GM12873 (cell line): ENCODE measurements around the gene RIPOR3.

ENCODE experiments used
- CTCF ChIP-seq: IDR thresholded peaks from 2 replicates; pipeline ENCODE4 v1.5.1; 2012; ENCODE audit warnings: low read depth, mild to moderate bottlenecking, moderate library complexity, low read length, control low read depth; ENCODE audit not compliant: insufficient read depth; ENCODE audit errors: missing control alignments

RIPOR3 gene

GRCh38 chr20:50617022-50617421 lies 74.3 kb downstream of the RIPOR3 start:
- TF ChIP-seq CTCF, result no peak

DNA sequence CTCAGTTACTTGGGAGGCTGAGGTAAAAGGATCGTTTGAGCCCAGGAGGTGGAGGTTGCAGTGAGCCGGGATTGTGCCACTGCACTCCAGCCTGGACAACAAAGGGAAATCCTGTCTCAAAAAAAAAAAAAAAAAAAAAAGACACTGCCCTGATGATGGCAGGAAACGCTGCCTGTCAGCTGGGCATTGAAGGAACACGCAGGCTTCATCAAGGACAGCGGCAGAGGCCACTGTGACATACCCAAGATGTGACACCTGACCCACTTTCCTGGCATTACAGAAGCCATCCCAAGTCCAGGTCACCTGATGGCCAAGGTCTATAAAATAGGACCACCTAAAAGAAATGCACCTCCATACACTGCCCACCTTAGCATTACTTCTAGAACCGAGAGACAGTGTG lies 75.9 kb downstream of the RIPOR3 start:
- TF ChIP-seq CTCF, result no peak

- TF ChIP-seq CTCF, result no peak
Measured at GRCh38 chr20:50613438-50614169, 77.7 kb downstream of the RIPOR3 start.

DNA sequence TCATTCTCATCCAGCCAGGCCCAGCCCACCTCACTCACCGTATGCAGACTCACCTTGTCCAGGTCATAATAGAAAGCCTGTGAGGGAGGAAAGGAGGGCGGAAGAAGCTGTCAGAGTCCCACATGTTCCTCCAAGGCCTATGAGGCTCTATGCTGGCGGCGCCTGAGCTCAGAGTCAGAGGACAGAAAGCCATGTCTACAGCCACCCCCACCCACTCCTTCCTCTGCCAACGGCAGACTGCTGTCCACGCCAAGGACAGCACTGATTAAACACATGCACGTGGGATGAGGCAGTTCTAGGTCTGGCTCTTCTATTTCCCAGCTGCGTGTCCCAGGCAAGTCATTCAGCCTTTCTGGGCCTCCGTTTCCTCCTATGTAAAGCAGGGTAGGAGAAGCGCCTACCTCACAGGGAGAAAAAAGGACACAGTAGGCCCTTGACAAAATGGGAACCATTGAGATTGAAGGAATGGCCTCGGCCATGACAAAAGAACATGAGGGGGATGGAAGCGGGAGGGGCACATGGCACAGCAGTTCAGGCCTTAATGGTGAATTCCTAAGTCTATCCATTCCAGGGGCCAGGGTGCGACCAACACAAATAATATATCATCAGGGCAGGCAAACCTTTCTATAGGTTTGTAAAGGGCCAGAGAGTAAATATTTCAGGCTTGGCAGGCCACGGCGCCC lies 80.1 kb downstream of the RIPOR3 start:
- no peak for TF ChIP-seq CTCF

DNA sequence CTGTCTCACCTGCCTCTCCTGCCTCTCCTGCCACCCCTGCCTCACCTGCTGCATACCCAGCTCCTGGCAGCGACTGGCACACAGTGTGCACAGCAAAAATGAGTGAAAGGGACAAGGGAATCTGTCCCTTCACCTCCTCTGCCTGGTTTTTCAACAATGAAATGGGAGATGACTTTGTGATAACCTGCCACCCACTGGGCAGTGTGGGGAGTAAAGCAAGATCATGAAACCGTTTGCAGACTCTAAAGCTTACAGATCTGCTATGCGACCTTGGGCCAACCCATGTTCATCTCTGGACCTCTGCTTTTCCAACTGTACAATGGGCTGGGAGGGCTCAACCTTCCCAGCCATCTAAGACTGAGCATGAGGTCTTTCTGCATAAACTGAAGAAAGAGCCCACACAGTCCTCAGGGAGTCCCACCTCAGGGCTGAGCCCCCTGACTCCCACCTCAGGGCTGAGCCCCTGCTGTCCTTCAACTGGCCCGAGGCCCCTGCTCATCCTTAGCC lies 81.1 kb downstream of the RIPOR3 start:
- peak; percentile 36 for TF ChIP-seq CTCF

GRCh38 chr20:50609438-50609989 lies 81.8 kb downstream of the RIPOR3 start:
- TF ChIP-seq CTCF, result no peak

- TF ChIP-seq CTCF, result no peak
Measured at GRCh38 chr20:50608750-50609104, 82.6 kb downstream of the RIPOR3 start.
